Adipose tissue (tissue), 3 donors: ENCODE measurements around the gene TRAF2. TPM values are rescaled to one million over a fixed set of nuclear protein-coding genes. Genes with fewer than 3 reads are reported as not detected.
"Not testable (repeated sequence)": the region's sequence is repeated elsewhere in the genome, so short reads cannot be mapped to it uniquely, and the experiment has no call there.

Experiments
- H3K27ac ChIP-seq: one replicate; pipeline ENCODE4 v1.5.1; 2013; ENCODE audit warnings: low read depth, low read length
- WGBS, 3 donors: extraction: QIAGEN DNeasy Blood & Tissue Kit; methylation state at CpG; one replicate each; pipeline ENCODE4 v1.1.7; 2013; 5-methylcytosine and 5-hydroxymethylcytosine counted together
- polyA plus RNA-seq, 3 donors: library from polyadenylated mRNA; stranded (reverse); fragments of 200-250 nt; gene quantifications; one replicate each; pipeline ENCODE4 v1.2.3, GENCODE V29; 2013
- donor health status: healthy with polysubstance abuse.
- donor health status: Bipolar disorder and iron deficiency.
- donor health status: healthy.

Gene TRAF2, protein sequence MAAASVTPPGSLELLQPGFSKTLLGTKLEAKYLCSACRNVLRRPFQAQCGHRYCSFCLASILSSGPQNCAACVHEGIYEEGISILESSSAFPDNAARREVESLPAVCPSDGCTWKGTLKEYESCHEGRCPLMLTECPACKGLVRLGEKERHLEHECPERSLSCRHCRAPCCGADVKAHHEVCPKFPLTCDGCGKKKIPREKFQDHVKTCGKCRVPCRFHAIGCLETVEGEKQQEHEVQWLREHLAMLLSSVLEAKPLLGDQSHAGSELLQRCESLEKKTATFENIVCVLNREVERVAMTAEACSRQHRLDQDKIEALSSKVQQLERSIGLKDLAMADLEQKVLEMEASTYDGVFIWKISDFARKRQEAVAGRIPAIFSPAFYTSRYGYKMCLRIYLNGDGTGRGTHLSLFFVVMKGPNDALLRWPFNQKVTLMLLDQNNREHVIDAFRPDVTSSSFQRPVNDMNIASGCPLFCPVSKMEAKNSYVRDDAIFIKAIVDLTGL
- polyA plus RNA-seq = 1 to 10 TPM; 4.0 to 7.2 (median 4.7) TPM

DNA sequence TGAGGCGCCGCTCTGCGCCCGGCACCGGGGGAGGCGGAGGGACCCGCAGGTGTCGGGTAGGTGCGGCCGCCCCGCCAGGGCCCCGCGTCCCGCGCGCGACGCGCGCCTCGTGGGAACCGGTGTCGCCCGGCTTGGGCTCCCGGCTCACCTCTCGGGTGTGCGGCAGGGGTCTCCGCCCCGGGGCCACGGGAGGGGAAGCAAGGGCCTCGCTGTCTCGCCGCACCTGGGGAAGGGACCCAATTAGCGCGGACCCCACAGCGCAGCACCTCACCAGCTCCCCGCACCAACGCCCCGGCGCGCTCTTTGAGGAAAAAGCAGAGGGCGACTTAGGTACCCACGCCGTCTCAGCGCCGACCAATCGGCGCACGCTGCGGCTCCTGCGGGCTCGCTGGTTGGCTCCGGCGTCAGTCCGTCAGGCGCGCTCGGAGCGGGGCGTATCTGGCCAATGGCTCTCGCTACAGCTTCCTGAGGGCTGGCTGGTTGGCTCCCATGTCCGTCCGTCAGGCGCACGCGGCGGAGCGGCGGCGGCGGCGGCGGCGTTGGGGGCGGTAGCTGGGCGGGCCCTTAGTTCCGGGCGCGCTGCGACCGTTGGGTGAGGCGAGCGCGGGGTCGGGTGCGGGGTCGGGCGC lies at the start of gene TRAF2:
TRAF2 (plus strand) TSS at position 567 of the 629 bp plus-strand sequence. CDS start 12,225 bp downstream, outside the sequence.
- WGBS, 3 donors = 0 to 1% (median 0%) methylated on average over 77 to 88 of the region's 88 CpGs
- H3K27ac ChIP-seq = no peak within 1 kb of the TSS

DNA sequence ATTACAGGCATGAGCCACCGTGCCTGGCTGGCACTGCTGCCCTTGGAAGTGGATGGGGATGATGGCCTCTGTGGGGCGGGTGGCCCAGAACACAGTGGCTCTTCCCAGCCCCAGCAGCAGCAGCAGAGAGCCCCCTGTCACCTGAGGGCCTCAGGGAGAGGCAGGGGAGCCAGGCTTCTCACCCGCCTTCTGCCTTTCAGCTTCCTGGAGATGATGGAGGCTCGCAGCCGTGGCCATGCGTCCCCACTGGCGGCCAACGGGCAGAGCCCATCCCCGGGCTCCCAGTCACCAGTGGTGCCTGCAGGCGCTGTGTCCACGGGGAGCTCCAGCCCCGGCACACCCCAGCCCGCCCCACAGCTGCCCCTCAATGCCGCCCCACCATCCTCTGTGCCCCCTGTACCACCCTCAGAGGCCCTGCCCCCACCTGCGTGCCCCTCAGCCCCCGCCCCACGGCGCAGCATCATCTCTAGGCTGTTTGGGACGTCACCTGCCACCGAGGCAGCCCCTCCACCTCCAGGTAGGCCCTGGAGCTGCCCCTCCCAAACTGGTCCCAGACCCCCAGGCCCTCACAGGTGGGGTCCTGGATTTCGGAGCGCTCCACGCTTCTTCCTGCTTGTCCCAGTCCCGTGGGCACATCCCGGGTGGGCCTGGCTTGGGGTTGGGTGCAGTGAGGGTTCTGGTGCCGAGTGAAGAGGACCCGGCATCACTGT lies 49.0 kb upstream of the TRAF2 start:
- no peak overlapping the region for H3K27ac ChIP-seq
- 89 to 91% (median 90%) methylated on average over 22 to 27 of the region's 27 CpGs for WGBS, 3 donors

DNA sequence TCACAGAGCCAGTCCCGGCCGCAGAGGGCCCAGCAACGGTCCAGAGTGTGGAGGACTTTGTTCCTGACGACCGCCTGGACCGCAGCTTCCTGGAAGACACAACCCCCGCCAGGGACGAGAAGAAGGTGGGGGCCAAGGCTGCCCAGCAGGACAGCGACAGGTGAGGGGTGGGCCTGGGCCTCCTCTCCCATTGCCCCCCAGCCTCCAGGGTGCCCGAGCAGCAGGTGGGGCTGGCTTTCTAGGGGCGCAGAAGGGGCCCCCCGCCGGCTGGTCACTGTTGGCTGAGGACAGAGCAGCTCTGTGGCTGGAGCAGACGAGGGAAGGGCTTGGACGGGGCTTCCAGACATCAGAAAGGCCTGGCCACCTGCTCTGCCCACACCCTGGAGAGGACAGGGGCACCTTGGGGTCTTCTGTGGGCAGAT lies 48.4 kb upstream of the TRAF2 start:
- WGBS, 3 donors = 88 to 95% (median 90%) methylated on average over 15 of the region's 15 CpGs
- not testable (repeated sequence) for H3K27ac ChIP-seq

DNA sequence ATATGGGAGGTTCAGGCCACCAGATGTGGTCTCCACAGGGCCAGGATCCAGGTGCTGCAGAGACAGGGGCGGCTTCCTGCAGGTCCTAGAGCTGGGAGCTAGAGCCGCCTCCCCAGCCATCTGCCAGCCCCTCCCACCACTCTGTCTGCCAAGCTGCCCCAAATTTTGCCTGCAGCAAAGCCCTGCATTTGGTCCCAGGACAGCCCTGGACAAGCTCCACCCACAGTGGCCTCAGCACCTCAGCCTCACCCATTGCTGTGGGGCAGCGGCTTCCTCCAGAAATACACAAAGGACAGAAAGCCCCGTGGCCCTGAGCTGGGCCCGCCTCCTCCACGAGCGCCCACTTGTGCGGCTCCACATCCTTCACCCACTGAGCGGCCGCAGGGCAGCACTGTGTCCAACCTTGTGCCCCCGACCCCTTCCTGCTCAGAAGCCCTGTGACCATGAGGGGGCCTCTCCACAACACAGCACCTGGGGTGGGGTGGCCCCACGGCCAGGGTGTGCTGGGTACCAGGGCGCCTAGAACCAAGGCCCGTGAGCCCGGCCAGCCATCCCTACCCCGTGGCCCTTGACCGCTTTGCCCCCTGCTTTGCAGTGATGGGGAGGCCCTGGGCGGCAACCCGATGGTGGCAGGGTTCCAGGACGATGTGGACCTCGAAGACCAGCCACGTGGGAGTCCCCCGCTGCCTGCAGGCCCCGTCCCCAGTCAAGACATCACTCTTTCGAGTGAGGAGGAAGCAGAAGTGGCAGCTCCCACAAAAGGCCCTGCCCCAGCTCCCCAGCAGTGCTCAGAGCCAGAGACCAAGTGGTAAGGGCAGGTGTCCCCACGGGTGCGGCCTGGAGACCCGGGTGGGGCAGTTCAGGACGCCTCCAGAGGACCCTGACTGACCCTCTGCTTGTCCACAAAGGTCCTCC lies 47.7 kb upstream of the TRAF2 start:
- WGBS, 3 donors = 83 to 91% (median 85%) methylated on average over 28 to 29 of the region's 29 CpGs
- no peak overlapping the region for H3K27ac ChIP-seq

DNA sequence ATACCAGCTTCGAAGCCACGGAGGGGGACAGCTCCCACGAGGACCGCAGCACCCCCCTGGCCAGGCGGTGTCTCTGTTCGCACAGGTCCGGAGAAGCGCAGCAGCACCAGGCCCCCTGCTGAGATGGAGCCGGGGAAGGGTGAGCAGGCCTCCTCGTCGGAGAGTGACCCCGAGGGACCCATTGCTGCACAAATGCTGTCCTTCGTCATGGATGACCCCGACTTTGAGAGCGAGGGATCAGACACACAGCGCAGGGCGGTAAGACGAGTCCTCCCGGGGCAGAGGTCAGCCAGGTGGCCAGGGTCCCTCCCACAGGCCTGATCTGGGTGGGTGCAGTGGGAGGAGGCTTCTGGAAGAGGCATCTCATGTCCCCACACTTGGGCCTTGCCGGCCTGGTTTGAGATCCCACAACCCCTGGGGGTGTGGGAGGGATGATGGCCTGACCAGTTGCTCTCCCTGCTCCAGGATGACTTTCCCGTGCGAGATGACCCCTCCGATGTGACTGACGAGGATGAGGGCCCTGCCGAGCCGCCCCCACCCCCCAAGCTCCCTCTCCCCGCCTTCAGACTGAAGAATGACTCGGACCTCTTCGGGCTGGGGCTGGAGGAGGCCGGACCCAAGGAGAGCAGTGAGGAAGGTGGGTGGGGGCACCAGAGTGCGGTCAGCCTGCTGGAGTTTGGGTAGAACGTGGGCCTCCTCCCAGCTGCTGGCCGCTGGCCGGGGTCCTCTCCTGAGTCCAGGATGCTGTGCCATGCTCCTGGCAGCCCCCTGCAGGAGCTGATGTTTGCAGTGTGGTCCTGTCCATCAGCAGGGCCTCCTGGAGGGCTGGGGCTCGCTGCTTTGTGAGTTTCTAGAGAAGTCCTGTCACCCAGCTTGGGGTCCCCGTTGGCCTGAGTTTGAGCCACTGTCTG lies 46.8 kb upstream of the TRAF2 start:
- H3K27ac ChIP-seq = no peak overlapping the region
- 86 to 91% (median 87%) methylated on average over 36 of the region's 36 CpGs for WGBS, 3 donors

DNA sequence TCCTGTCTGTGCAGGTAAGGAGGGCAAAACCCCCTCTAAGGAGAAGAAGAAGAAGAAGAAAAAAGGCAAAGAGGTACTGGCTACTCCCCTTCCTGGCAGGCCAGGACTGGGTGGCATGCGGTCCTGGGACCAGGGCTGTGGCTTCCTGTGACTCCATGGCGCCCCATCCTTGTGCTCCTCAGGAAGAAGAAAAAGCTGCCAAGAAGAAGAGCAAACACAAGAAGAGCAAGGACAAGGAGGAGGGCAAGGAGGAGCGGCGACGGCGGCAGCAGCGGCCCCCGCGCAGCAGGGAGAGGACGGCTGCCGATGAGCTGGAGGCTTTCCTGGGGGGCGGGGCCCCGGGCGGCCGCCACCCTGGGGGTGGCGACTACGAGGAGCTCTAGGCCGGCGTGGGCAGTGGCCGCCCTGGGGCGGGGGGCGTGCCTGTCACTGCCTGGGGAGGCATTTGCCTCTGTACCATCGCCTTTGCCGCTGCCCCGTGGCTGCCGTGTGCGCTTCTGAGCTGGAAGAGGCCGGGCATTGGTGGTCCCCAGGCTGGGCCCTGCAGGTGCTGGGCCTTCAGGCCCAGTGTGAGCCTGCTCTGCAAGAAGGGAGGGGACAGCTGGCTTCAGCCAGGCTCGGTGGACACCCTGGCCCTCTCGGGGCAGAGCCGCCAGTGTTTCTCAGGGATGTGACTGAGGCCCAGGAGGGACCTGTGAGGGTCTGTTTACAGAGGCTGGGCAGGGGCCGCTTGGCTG lies 46.0 kb upstream of the TRAF2 start:
- H3K27ac ChIP-seq = no peak overlapping the region
- WGBS, 3 donors = 59 to 78% (median 75%) methylated on average over 31 to 32 of the region's 32 CpGs

DNA sequence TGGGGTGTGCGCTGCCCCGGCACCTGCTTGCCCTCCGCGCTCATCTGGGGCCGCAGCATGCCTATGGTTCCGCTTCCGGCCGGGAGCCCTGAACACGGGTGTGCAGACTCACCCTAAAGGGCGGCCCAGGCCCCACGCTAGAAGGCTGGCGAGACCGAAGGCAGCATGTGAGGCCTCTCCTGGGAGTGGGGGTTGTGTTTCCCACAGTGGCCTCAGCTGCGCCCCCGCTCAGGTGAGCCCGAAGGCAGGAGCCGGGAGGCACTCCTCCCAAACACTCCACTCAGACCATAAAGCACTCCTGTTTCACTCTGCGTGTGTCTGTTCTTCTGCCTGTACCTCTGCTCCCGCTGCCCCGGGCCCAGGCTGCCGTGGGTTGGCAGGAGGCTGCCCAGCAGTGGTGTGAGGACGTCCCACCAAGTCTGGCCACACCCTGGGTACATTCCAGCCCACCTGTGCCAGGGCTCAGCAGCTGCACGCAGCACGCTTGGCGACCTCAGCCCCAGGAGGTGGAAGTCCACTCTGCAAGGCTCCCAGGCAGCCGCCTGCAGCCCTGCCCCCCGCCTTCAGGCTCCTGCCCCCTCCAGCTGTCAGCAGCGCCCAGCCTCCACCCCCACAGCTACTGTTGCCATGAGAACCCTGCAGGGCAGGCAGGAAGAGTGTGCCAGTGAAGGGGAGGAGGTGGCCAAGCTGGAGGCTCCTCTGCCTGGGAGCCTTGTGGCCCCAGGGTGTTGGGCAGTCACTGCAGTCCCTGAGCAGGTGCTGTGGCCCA lies 45.3 kb upstream of the TRAF2 start:
- whole genome bisulfite sequencing, 3 donors = 28 to 78% (median 74%) methylated on average over 27 to 28 of the region's 28 CpGs
- no peak overlapping the region for H3K27ac ChIP-seq

DNA sequence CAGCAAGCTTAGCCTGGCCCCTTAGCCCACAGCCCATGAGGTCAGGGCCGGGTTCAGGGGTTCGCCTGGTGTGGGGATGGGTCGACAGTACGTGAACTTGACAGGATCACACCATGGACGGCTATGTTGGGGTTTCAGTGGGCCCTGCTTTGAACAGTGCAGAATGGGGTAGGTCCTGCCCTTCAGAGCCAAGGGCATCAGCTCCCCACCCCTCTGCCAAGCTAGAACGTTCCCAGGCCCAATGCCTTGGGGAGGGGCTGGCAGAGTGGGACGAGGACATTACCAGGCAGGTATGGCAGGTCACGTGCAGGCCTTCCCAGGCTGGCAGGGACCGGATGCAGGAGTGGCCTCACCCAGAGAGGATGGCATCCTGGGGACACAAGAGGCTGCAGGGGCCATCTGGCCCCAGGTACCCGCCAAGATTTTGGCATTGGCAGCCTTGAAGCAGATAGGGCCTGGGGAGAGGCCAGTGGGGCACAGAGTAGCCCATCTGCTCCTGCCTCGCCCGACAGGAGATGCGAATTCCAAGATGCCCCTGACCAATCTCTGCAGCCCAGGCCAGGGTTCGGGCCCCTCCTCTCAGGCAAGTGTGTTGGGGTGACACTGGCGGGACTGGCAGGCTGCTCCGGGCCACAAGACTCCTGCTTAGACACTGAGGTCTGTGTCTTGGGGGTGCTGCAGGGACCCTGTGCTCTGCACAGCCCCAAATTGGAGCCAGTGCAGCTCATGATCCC lies 44.5 kb upstream of the TRAF2 start:
- WGBS, 3 donors = 27 to 54% (median 49%) methylated on average over 14 to 16 of the region's 16 CpGs
- H3K27ac ChIP-seq = not testable (repeated sequence)

DNA sequence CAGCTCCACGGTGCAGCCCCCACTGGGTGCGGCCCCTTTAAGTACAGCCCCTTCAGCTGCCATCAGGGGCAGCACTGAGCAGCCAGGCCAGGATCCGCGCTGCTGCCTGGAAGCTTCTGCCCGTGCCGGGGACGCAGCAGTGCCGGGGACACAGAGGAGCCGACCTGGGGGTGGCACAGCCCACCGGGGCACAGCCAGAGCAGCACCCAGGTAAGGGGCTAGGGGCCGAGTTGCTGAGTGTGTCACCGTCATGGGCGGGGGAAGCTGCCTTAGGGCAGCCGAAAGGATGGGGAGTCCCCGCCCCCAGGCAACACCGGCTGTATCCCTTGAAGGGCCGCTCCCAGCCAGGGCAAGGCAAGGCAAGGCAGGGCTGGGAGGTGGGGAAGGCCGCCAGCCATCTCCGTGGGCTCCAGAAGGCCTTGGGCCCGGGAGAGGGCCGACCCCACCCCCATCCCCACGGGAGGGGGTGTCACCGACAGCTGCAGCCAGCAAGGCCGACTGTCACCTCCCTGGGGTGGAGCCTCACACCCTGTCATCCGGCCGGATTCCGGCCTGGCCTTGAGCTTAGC lies 43.9 kb upstream of the TRAF2 start, which contains the start of gene AJM1:
AJM1 (plus strand) TSS at position 99 of the 569 bp plus-strand sequence. CDS start 1,937 bp downstream, outside the sequence.
- WGBS, 3 donors = 1 to 2% (median 1%) methylated on average over 22 to 25 of the region's 27 CpGs

DNA sequence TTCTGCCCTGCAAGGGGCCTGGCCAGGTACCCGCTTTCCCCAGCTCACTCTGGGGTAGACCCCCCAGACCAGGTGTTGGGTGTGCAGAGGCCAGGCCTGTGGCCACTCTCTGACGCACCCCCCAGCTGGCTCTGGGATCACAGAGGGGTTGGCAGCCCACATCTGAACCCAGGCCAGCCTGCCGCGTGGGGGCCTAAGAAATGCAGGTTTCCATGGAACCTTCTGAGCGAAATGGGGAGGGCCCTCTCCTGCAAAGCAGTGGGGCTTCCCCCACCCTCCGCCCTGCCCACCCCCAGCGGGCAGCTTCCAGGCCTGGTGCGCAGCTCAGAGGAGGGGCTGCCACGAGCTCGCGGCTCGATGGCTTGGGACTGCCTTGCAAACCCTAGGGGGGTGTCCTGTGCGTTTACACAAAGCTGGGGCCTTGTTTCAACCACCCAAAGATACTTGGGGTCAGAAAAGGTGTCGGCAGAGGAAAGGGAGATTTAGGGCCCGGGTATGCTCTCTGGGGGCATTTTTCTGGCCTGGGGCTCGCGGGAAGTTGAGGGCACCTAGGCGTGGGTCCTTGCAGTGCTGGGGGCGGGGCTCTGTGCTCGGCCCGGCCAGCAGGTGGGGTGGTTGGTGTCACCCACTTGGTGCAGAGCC lies 43.0 kb upstream of the TRAF2 start:
- 15 to 16% (median 15%) methylated on average over 16 to 21 of the region's 21 CpGs for WGBS, 3 donors
- H3K27ac ChIP-seq = not testable (repeated sequence)

More for the DNA sequence above, 43.9 kb upstream of the TRAF2 start, which contains the start of gene AJM1:
- H3K27ac ChIP-seq = not testable (repeated sequence)

DNA sequence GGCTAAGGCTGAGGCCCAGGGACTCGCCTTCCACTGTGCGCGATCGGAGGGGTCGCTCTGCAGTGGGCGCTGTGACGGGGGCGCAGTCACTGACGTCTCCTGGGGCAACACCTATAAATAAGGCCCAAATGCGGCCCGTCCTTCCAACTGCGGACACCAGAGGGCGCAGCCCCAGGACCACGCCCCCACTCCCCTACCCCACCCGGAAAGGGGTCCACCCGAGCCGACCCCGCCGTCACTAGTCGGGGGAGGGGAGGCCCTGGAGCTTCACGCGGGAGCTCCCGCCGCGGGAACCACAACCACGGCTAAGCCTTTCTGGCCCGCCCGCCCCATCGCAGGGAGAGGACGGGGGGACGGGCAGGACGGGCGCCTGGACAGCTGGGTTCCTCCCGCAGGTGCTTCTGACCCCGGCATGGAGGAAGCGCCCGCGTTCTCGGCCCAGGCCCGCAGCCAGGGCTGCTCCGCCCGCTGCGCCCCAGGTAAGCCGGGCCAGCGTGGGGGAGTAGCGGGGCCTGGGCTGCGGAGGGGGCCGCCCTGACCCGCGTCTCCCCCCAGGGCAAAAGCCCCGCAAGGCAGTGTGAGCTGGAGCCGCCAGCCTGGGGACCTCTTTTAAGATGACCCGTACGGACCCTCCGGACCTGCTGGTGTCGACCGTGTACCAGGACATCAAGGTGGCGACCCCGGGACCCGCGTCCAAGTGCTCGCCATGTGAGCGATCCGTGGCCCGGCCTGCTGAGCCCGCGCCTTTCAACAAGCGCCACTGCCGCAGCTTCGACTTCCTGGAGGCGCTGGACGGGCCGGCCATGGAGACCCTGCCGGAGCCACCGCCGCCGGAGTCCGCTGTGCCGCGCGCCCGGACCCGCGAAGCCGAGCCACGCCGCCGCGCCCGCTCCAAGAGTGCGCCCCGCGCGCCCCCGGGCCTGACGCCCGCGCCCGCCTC lies 42.2 kb upstream of the TRAF2 start:
- H3K27ac ChIP-seq = not testable (repeated sequence)
- 4 to 24% (median 7%) methylated on average over 64 to 98 of the region's 99 CpGs for WGBS, 3 donors

DNA sequence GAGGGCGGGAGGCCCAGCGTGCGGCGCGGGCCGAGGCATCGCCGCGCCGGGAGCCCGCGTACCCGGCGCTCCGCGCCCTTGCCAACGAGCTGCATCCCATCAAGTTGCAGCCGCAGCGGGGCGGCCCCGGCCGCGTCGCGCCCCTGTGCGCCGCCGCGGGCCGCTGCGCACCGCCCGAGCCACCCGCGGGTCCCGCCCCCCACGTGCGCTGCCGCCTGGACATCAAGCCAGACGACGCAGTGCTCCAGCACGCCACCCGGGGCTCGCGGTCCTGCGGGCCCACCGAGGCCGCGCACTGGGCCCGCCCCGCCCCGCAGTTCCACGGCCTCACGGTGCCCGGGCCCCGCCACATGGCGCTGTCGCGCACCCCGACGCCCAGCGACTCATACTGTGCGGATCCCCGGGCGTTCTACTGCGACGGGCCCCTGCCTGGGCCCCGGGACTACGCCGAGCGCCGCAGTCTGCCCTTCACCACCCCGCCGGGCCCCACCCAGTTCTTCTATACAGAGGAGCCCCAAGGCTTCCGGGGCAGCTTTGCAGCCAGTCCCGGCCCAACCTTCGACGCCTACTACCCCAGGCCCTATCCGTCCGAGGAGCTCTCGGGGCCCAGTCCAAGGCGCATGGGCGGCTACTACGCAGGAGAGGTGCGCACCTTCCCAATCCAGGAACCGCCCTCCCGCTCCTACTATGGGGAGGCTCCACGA lies 41.4 kb upstream of the TRAF2 start:
- 8 to 56% (median 17%) methylated on average over 63 to 88 of the region's 88 CpGs for WGBS, 3 donors
- H3K27ac ChIP-seq = no peak overlapping the region
